ENCODE data around the gene CRTC3.

DNA sequence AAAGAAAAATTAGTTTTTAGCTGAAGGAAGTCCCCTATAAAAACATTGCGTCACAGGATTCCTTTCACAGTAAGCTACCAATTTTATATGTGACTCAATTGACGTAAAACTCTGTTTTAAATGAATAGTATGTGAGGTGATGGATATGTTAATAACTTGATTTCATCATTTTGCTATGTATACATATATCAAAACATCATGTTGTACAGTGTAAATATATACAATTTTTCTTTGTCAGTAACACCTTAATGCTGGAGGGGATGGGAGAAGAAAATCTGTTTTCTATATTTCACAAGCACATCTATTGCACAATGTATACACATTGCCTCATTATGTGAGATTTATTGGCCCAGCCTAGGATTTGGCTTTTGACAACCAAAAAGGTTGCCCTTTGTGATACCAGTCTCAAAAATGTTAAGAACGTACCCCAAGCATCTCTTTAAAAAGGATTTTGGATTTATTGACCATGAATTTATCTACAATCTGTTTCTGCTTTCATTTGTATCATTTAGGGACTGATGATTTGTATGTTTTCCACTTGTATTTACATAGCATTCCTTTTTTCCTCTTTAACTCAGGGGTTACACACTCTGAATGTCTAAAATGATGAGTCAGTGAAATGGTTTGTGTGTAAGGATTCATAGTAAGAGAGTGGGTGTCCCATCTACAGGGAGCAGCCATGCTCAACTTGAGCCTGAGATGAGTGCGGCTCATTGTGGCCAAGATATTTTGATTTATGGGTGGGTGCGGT, 62.6 kb downstream of the CRTC3 start:
- TF ChIP-seq ZNF274 (IDR thresholded peaks at IDR 0.05; ENCODE audit: low read depth, low read length) (no peak), YY1 (IDR thresholded peaks at IDR 0.05; ENCODE audit: insufficient read depth, insufficient read length) (no peak)

Data from NT2/D1 (cell line).